Activated T-cell treated with anti-CD3 and anti-CD28 coated beads for 1 hour (primary cell): Measurements from ENCODE around the gene NABP2.
"Not testable (repeated sequence)": the region's sequence is repeated elsewhere in the genome, so short reads cannot be mapped to it uniquely, and the experiment has no call there.

Experiments
- DNase-seq: peaks from one replicate; pipeline ENCODE4 v3.0.0-alpha.2; 2020; ENCODE audit warnings: low read depth

Gene NABP2

DNA sequence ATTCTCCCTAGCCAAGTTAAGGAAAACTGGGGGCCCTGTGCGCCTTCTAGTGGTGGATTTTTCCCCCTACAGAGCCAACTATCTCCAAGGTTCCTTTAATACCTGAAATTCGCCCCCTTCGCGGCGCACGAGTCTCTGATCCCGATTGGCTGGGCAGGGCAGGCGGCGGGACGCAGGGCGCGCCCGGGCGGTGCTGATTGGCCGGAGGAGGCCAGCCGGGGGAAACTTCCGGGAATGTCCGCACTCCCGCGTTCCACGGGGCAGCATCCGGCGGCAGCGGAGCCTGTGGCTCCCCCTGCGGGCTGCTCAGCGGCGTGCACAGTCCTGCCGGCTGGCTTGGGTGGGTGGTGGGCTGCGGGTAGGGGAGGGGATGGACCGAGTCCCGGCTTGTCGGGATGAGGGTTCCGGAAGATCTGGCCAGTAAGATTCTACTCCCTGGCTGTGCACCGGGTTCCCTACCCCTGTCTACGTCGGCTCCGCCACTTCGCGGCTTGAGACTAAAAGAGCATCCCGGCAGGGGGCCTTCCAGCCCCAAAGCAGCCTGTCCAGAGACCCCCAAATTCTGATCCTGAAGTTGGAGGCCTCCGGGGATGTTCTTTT, at the start of gene NABP2:
NABP2 (plus strand) TSS at position 241 of the 600 bp plus-strand sequence. CDS start 515 bp downstream, outside the sequence.
- peak; percentile 78 for DNase-seq

DNA sequence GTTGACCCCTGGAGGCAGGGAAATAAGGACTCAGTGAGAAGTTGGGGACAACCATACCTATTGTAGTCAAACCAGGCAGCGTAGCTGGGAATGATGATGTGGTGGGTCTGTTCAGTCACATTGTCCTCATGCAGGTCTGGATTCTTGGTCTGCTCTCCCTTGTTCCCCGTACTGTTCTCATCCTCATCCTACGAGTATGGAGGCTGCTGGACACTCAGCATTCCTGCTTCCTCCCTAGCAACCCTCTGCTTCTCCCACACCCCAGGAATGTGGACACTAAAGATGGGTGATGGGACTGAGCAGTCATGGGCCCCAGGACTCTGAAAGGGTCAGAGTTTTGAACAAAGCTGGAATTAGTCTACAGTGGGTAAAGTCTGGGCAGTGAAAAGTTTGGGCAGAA, 45.8 kb upstream of the NABP2 start:
- DNase-seq, result no peak

DNA sequence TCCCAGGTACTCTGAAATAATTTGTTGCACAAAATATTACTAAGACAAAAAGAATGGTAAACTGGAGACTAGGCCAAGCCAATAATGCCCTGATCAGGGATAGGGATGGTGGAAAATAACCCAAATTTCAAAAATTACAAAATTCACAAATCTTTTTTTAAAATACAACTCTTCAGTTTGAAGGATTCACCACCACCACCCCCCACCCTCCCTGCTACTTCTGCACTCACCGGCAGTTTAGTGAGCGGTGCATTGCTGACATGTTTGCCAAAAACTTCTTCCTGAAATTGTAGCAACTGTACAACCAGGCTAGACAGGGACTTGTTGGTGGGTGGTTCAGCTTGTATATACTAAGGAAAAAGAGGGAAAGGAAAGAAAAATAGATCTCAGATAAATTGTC, 37.2 kb upstream of the NABP2 start:
- DNase-seq, result no peak

DNA sequence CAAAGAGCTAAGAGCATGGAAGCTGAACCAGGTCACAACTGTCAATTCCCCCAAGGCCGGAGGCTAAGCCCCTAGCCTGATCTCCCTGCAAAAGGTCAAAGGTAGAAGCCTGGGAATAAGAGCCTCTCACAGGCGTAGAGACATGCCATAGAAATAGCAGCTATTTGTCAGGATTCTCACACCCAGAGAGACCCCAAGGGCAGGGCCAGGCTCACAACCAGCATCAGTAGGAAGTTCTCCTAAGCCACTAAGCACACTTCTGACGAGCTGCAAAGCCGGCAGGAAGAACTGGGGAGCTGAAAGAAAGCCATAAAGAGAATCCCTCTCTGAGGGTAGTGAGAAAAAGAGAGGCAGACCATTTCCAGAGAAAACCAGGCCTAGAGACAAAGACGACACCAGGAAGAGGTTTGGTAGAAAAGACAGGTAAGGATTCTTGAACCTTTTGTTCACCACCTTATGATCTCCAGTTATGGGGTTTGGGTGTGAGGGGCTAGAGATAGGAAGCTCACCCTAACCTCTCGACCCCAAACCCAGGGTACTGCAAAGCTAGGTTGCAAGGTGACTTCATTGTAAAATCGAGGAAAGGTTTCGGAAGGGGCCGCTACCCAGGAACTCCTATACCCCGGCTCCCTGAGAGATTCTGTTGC, 35.9 kb upstream of the NABP2 start:
- DNase-seq, result no peak

DNA sequence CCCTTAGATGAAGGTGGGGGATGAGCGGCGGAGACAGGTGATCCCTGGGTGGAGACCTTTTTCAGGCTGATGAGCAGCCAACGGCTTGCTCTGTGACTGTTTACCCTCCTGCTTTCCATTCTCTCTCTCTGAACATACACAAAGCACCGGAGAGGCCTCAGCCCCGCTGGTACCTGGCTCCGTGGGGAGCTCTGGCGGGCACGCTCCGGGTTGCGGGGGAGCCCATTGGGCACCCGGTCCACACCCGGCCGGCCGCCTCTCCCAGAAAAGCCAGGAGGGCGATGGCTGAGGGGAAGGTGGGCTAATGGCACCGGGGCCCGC, 35.4 kb upstream of the NABP2 start:
- DNase-seq, result no peak

DNA sequence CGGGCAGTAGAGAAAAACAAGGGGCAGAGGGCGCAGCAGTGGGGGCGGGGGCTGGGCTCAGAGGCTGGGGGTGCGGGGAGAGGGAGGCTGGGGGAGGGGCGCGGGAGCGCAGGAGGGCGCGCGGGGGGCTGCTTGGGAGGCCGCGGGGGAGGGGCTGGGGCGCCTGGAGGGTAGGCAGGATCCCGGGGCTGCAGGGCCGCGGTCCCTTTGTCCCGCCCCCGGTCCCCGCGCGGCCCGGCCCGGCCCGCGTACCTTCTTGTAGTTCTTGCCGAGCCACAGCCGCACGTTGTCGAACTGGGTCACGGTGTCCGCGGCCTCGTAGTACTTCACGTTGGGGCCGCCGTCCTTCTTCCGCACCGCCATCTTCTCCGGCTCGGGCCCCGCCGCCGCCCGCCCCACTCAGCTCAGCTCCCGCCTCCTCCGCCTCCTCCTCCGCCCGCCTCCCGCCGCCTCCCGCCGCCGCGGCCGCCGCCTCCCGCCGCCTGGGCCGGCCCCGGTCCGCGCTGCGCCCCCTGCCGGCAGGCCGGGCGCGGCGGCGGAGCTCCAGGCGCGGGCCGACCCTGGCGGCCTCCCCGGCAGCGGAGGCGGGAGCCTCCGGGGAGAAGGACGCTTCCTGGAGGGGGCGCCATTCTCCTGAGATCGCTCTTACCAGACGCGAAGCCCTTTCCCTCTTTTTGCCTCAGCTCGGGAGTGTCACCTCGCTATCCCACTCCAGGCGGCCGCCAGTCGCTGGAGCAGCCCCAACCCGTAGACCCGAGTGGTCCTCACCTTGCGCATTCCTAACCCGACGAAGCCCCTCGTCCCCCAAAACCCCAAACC, 34.8 kb upstream of the NABP2 start, which contains the start of gene SMARCC2:
SMARCC2 (minus strand) TSS at position 385 of the 819 bp plus-strand sequence; CDS start at position 363, 22 bp downstream.
- DNase-seq, result peak; percentile 78

DNA sequence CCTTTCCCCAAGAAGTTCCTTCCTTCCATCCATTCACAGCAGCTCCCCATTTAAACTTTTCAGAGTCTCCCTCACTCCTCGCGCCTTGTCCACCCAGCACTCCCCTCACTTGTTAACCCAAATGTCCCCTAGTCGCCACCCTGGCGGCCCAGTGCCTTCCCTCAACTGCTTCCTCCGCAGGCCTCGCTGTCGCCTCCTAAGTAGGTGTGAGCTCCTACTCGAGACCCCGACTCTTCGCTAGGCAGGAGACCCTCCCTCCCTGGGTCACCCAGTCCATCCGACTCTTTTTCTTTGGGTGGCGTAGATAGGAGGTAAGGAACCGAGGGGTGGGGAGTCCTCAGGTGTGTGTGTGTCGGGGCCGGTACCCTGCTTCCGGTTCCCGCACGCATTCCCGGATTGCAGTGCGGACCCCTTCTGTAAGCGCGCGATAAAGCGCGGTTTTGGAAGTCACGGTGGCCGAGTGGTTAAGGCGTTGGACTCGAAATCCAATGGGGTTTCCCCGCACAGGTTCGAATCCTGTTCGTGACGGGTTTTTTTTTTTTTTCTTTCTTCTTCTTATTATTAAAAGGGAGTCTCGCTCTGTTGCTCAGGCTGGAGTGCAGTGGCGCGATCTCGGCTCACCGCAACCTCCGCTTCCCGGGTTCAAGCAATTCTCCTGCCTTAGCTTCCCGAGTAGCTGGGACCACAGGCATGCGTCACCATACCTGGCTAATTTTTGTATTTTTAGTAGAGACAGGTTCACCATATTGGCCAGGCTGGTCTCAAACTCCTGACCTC, 34.0 kb upstream of the NABP2 start:
- DNase-seq, result peak; percentile 55

DNA sequence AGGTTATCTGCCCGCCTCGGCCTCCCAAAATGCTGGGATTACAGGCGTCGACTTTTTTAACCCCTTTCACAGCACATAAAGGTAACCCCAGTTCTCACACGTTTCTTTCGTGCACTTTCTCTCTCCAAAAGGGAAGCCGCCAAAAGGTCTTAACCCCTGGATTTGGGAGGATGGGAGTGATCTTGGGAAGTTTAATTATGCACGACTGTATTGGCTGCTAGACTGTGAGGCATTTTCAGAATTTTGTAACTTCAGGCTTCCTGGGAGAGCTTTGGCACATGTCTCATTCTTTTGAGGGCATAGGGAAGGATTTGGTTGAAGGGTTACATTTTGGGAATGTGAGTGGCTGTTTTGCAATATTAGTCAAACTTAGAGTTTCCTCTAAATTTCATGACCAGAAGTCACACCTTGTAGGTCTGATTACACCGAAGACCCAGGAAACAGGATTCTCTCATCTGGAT, 33.4 kb upstream of the NABP2 start:
- DNase-seq, result no peak

DNA sequence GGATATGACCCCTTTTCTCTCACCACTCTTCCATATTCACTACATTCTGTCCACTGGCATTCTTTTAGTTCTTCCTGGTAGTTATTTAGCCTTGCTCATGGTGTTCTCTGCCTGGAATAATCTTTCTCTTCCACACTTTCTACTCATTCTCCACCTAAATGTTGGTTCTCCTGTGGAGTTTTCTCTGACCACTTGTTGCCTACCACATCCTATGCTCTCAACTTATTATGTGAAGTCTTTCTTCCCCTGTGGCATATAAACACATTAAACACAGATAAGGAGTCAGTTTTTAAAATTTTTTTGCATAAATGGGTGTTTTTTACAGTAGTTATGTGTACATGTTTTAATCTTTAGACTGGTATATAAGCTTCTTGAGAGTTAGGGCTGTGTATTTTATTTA, 31.6 kb upstream of the NABP2 start:
- DNase-seq, result no peak

DNA sequence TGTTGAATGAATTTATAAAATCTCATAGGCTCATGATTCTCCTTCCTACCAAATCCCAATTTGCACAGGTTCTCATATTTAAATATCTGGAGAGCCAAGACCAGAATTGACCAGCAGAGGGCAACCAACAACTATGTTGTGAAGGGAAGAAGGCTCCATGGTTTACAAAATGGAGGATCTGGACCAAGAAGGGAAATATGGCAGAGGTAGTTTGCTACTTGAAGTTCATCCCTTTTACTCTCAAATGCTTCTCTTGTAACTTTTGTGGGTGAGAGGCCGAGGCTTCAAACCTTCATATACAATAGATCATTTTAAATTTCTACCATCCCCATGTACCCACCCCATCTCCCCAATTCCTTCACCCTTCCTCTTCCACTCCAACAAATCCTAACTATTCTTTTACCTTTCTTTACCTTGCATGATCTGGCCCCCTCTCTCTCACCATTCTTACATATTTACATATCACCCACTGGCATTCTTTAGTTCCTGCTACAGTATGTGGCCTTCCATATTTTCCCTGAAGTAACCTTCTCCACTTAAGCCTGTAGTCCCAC, 31.0 kb upstream of the NABP2 start:
- peak; percentile 61 for DNase-seq

DNA sequence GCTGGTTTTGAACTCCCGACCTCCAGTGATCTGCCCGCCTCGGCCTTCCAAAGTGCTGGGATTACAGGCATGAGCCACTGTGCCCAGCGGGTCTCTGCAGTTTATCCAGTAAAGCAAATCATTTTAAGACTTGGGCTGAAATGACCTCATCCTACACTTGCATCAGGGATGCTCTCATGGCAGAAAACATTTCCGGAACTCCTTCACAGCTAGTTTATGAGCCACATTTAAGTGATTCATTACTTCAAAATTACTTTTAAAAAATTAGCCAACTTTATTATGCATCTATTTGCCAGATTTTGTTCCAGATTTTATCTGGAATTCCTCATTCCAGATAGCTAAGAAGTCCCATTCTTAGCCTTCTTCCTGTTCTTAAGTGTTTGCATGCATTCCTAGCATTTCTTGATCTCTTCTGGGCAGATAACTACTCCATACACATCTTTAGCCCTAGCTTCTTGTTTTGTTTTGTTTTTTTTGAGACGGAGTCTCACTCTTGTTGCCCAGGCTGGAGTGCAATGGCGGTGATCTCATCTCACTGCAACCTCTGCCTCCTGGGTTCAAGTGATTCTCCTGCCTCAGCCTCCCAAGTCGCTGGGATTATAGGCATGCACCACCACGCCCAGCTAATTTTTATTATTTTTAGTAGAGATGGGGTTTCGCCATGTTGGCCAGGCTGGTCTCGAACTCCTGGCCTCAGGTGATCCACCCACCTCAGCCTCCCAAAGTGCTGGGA, 27.2 kb upstream of the NABP2 start:
- not testable (repeated sequence) for DNase-seq

DNA sequence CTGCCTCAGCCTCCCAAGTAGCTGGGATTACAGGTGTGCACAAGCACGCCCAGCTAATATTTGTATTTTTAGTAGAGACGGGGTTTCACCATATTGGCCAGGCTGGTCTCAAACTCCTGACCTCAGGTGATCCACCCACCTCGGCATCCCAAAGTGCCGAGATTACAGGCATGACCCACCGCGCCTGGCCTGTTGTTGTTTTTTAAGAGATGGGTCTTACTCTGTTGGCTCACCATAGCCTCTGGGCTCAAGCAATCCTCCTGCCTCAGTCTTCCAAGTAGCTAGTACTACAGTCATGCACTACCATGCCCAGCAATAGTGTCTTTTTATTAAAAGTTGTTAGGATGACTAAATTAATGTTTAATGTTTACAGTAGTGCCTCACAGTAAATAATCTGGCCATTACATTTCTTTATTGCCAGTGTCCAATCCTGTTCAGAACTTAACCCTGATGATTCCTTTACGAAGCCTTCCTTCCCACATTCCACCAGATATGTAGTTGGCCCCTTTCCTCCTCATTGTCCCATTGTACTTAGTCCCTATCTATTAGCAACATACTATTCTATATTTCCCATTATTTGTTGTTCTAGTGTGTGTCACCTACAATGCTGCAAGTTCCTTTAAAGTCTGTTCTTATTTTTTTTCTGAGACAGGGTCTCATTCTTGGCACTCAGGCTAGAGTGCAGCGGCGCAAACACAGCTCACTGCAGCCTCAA, 26.1 kb upstream of the NABP2 start:
- no peak for DNase-seq

DNA sequence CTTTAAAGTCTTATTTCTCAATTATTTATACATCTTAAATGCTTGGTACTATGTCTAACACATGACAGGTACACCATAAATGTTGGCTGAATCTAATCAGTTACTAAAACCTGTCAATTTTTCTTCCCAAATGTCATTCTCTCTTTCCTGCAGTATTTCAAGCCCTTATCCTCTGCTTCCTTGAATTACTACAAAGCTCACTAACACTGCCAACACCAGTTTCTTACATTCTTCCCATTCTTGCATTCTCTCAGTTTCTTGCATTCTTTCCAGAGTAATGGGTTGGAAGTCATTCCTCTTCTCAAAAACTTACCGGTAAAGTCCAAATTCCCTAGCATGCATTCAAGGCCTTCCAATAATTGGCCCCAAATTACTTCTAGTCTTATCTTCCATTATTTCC, 25.3 kb upstream of the NABP2 start:
- DNase-seq, result no peak

DNA sequence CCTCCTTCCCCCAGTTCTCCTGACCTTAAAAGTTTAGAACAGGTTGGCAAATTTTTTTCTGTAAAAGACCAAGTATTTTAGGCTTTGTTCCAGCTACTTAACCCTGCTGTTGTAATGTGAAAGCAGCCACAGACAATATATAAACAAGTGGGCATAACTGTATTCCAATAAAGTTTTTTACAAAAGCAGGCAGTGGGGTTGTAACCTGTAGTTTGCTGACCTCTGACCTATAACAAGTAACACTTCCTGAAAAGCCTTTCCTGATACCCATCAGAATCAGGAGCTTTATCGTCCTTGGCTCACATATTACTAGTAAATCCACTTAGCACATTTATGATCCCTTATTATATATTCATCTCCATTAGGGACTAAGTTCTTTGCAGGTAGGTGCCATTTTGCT, 21.8 kb upstream of the NABP2 start:
- DNase-seq, result no peak

DNA sequence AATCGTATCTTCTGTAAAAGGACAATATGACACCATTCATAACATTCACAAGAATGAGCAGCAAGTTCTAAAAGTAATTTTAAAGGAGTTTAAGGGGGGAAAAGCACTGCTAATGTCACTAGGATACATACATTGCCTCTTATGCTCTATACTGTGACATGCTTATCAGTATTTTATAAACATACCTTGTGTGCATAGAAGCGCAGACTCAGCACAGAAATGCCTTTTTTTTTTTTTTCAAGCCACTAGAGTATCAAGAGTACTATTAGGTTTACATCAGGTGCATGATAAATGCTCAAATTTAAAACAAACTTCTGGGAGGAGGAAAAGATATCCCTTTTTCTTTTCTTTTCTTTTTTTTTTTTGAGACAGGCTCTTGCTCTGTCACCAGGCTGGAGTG, 21.3 kb upstream of the NABP2 start:
- no peak for DNase-seq

DNA sequence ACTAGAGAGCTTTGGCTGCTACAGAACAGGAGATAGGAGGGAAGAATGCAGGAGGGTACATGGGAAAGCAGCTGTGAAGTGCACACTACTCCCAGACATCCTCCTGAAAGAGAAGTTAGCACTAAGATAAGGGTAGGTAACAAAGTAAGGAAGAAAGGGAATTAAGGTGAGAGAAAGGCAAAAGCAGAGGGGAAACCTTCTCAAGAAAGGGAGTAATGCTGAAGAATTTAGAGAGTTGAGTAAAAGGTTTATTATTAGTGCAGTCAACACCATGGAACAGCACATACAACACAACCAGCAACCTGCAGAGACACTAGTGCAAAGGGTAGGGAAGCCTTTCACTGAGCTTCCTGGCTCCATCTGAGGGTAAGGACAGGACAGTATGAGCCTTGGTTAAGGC, 19.9 kb upstream of the NABP2 start:
- DNase-seq, result no peak

DNA sequence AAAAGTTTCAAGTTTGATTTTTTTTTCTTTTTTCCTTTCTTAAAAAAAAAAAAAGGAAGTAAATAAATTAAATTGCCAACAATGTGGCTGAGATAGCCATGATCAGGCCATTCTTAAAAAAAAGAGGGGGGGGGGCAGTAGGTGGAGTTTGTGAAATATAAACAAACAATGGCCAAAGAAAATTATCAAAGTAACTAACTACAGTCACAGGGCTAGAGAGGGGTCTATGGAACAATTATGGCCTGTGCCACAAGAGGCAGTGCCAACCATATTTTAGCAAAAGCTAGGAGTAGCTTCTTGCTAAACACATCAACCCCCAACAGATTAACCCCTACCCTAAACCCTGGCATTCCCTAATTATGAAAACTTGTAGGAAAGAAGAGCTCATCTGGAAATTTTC, 18.7 kb upstream of the NABP2 start:
- DNase-seq, result no peak

DNA sequence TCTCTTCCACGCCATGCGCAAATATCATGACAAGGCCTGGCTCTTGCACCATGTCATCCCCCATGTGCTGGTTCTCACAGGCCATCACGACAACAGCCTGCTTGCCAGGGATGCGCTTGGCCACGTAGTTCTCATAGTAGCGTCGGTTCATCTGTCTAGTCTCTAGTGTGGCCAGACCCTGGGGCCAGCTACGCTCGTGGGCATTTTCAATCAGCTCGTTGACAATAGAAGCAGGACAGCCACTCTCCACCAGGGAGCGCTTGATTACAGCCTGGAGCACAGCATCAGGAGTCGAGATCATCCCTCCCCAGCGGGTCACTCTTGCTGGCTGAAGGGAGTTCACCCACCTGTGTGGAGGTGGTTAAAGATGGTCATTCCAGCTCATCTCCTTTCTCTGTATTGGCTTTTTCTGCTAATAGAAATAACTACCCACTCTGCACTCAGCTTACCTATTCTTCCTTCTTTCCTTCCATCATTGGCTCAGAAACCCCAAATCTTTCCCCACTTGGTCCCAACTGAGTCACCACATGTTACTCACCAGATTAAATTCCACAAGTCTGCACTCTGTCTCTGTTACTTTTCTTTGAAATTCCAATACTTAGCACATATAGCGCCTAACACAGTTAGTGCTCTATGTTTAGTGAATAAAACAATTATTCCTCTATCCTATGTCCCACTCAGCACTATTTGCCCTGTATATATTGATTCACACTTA, 17.5 kb upstream of the NABP2 start:
- peak; percentile 28 for DNase-seq

DNA sequence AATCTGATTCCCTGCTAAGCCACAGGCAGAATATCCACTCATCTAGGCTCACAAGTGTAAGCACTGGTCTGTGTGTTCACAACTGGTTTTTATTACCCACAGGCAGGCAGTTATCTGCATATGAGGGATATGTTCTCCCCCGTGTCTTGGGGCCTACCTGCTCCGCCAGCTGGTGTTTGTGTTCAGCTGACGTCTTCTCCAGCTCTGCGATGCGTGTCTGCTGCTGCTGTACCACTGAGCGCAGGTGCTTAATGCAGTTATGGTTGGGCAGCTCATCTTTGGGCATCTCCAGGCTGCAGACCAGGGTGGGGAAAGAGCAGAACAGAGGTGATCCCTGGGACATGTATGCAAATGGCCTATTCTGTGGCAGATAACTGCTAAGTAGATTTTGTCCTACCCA, 16.1 kb upstream of the NABP2 start:
- DNase-seq, result no peak

DNA sequence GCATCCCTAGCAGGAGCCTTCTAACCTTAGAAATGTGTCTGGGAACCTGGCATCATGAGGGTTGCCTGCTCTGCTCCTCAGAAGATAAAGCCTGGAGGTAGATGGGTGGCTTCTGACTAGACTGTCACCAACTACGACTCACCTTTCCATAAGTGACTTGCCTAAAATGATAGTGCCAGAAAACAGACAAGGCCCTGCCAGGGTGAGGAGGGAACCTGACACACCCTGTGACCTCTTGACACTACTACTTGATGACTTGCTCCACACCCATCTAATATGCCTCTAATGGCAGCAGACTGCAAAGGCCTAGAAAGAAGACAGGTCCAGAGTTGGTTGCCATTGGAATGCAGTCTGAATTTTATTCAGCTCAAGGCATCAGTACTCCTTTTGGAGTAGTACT, 11.8 kb upstream of the NABP2 start:
- no peak for DNase-seq
